C4-2B (cell line): ENCODE measurements around the gene LHFPL6.

Experiments used
- ZFX ChIP-seq: fragments of 450-650 bp; IDR thresholded peaks from 2 replicates; pipeline ENCODE4 v1.6.1; 2017
- TF ChIP-seq, protein P1 (sequence below): fragments of 450-650 bp; conservative IDR thresholded peaks from 2 replicates; pipeline ENCODE4 v1.5.1; 2017; ENCODE audit warnings: mild to moderate bottlenecking

DNA sequence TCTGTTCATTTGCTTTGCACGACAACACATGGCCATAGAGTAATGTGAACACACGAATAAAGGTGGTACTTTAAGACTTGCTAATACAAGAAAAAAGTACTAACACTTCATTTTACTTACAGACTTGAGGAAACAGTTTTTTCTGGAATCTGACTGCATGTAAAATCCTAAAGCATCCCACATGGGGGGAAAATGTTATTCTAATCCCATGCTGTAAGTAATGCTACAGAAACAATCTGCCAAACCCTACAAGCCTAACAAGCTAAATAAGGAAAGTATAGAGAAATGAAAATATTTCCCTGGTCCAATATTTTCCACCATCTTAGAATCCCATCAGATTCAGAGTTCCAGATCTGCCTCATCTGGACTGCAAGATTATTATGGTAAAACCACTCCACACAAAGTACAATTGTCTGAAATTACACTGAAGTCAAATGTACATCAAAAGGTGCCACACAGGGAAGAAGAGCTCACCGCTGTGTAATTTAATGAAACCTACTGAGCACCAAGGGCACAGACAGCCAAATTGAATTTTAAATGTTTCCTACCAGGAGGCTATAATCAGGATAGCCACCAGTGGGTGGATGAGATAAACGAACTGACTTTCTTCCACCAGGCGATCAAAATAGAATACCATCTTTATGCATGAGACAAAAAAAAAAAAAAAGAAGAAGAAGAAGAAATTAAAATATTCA is 22.0 kb downstream of the LHFPL6 start:
- TF ChIP-seq, protein P1, sequence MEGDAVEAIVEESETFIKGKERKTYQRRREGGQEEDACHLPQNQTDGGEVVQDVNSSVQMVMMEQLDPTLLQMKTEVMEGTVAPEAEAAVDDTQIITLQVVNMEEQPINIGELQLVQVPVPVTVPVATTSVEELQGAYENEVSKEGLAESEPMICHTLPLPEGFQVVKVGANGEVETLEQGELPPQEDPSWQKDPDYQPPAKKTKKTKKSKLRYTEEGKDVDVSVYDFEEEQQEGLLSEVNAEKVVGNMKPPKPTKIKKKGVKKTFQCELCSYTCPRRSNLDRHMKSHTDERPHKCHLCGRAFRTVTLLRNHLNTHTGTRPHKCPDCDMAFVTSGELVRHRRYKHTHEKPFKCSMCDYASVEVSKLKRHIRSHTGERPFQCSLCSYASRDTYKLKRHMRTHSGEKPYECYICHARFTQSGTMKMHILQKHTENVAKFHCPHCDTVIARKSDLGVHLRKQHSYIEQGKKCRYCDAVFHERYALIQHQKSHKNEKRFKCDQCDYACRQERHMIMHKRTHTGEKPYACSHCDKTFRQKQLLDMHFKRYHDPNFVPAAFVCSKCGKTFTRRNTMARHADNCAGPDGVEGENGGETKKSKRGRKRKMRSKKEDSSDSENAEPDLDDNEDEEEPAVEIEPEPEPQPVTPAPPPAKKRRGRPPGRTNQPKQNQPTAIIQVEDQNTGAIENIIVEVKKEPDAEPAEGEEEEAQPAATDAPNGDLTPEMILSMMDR = no peak
- no peak for TF ChIP-seq ZFX
